Fibroblast of gingiva (primary cell): ENCODE measurements around the gene IGLL5.

ENCODE experiments used
- DNase-seq: peaks from one replicate; pipeline ENCODE4 v3.0.0-alpha.2; 2011; ENCODE audit warnings: low read depth

The IGLL5 gene

GRCh38 chr22:22887621-22888503, at the start of gene IGLL5:
Gene IGLL5 (plus strand): TSS chr22:22887816. CDS start chr22:22888054, 238 bp downstream.
- no peak for DNase-seq

GRCh38 chr22:22838148-22838786, 49.3 kb upstream of the IGLL5 start:
- no peak for DNase-seq

GRCh38 chr22:22839570-22840314, 47.9 kb upstream of the IGLL5 start:
- DNase-seq = no peak

GRCh38 chr22:22840780-22841179, 46.8 kb upstream of the IGLL5 start:
- DNase-seq = no peak

- DNase-seq = no peak
Measured at GRCh38 chr22:22841598-22841997, 46.0 kb upstream of the IGLL5 start.

DNA sequence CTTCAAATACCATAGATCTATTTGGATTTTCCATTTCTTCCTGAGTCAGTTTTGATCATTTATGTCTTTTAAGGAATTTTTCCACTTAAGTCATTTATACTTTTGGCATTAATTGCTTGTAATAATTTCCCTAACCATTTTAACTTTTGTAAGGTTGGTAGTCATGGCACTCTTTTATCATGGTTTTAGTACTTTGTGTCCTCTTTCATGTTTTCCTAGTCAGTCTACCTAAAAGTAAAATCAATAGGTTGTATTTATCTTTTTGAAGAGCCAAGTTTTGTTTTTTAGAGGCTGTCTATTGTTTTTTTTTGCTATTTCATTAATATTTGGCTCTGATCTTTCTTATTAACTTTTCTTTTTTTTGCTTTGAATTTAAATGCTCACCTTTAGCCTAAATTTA, 45.5 kb upstream of the IGLL5 start:
- no peak for DNase-seq

DNA sequence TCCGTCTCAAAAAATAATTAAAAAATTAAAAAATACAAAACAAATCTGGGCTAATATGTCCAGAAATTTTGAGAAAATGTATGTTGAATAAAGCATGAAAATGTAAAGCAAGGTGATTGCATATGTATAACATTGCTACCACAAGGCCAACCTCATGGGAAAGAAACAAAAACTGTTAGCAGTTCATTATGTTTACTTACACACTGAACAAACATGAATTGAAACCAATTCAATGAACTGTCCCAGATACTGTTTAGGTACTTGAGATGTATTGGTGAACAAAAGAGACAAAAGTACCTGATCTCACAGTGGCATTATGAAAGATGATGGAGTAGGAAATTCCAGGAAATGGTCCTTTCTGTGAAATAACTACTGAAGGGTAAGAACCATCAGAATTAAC, 43.8 kb upstream of the IGLL5 start:
- DNase-seq = no peak

DNA sequence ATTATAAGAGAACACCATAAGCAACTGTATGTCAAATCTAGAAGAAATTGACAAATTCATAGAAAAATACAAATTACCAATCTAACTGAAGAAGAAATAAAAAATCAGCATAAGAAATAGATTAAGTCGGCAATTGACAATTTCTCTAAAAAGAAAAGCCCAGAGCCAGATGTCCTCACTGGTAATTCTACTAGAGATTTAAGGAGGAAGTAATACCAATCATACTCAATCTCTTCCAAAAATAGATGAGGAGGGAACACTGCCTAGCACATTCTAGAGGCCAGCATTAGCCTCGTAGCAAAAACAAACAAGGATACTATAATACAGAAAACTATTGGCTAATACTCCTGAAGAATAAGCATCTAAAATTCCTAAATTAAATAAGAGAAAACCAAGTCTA, 40.4 kb upstream of the IGLL5 start:
- DNase-seq = no peak

DNA sequence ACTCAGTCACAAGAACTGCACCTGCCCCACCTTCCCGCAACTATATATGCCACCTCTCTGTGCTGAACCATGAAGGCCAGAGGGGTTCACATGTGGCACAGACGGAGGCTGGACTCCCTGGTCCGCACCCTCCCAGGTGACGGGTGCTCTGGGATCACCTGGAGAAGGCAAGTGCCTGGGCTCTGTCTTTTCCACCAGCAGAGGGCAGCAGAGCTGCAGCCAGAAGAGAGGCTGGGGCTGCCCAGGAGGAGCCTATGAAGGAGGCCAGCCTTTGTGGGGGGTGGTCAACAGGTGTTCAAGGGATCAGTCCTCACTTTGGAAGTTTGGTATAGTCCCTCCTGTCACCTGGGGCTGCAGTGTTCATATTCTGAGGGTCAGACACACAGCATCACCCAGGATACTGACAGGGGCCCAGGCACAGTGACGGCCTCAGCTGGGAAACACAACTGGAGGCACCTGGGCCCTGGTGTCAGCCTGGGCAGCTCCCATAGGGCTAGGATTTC, 39.2 kb upstream of the IGLL5 start:
- peak; percentile 17 for DNase-seq

DNA sequence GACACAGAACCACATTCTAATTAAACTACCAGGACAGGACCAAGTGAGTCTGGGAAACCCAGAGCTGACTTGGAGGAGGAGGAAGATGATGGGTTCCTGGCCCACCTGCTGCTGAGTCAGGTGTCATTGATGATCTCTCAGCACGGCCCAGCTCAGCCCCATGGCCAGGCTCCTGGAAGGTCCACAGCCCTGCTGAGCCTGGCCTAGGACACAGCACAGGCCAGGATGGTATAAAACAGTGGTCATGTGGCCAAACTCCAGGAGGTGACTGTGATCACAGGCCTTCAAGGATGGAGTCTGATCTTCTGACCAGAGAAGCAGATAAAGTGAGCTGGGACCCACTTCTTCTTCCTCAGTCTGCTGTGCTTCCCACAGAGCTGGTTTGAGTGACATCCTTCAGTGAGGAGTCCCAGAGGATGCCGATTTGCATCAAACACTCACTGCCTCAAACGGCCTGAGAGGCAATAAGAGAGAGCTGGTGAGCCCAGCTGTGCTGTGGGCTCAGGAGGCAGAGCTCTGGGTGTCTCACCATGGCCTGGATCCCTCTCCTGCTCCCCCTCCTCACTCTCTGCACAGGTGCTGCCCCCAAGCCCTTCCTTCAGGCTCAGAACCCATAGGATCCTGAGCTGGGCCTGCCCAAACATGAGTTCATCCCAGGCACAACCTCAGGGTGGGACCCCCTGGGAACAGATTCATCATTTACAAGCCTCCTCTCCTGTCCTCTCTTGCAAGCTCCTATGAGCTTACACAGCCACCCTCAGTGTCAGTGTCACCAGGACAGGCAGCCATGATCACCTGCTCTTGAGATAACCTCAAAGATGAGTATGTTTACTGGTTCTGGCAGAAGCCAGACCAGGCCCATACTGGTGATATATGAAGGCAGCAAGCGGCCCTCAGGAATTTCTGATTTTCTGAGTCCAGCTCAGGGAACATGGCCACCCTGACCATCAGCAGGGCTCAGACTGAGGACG, 37.7 kb upstream of the IGLL5 start:
- DNase-seq = no peak

DNA sequence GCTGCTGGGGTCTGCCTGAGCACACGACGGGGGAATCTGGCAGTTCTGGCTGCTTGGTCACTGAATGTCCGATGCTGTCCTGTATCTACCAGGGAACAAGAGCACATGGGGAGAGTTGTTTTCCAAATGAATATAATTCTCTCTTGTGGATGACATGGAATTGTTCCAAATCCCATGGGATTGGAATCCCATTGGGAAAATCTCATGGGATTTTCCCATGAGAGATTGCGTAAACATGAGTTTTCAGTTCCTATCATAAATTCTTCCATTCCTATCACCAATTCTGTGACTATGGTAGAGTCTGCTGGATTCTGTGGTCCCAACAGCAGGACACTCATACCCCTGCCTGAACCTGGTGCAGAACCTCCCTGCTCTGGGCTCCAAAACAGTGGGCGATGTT, 35.6 kb upstream of the IGLL5 start:
- no peak for DNase-seq

- no peak for DNase-seq
Measured at GRCh38 chr22:22853713-22854112, 33.9 kb upstream of the IGLL5 start.

DNA sequence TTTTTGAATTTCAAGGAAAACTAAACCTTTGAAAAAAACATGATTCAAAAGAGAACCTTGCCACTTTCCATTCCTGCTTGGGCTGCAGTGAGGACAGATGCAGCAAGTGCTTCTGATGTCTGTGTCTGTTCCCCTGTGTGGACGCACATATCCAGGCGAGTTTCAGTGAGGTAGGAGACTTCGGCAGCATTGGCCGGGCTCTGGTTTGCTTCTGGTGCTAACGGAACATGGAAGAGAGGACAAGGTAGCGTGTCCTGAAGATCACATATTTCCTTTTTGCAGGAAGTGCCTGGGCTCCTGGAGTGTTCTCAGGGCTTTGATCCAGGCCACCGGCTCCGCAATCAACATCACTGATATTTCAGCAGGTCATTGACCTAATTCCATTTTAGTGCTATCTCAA, 33.1 kb upstream of the IGLL5 start:
- no peak for DNase-seq

GRCh38 chr22:22855085-22855484, 32.5 kb upstream of the IGLL5 start:
- DNase-seq = no peak

DNA sequence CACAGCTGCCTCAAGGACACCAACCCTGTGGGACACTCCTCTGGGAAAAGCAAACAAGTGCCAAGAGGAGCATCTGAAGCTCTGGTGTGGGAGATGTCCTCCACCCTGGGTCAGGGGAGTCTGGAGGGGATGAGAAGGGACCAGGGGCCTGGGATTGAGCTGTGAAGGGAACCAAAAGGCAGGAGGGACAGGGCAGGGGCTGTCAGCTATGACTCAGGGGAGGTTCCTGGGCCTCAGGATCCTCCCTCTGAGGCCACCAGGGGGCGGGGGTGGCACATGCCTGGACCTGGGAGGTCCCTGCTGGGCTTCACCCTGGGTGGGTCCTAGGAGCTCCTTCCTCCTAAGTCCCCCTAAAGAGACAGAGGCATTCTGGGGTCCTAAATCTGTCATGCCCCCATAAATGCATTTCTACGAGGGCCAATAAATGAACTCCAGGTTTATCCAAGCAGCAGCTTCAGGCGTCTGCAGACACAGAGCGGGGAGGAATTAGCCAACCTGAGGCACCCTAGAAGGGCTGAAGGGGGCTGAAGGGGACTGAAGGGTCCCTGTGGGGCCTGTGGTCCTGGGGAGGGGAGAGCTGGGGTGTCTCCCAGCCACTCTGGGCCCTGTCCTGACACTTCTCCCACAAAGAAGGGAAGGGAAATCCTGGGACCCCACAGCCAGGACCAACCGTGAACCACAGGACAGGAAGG, 31.9 kb upstream of the IGLL5 start:
- DNase-seq = no peak

DNA sequence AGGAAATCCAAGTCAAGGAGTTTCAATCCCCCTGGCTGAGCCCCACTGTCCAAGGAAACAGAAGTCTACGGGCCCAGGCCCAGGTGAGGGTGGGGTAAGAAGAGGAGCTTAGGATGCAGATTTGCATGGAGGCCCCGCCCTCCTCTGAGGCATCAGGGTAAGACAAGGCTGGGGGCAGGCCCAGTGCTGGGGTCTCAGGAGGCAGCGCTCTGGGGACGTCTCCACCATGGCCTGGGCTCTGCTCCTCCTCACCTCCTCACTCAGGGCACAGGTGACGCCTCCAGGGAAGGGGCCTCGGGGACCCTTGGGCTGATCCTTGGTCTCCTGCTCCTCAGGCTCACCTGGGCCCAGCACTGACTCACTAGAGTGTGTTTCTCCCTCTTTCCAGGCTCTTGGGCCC, 31.3 kb upstream of the IGLL5 start:
- DNase-seq = no peak

- DNase-seq = no peak
Measured at GRCh38 chr22:22856885-22857606, 30.6 kb upstream of the IGLL5 start.

DNA sequence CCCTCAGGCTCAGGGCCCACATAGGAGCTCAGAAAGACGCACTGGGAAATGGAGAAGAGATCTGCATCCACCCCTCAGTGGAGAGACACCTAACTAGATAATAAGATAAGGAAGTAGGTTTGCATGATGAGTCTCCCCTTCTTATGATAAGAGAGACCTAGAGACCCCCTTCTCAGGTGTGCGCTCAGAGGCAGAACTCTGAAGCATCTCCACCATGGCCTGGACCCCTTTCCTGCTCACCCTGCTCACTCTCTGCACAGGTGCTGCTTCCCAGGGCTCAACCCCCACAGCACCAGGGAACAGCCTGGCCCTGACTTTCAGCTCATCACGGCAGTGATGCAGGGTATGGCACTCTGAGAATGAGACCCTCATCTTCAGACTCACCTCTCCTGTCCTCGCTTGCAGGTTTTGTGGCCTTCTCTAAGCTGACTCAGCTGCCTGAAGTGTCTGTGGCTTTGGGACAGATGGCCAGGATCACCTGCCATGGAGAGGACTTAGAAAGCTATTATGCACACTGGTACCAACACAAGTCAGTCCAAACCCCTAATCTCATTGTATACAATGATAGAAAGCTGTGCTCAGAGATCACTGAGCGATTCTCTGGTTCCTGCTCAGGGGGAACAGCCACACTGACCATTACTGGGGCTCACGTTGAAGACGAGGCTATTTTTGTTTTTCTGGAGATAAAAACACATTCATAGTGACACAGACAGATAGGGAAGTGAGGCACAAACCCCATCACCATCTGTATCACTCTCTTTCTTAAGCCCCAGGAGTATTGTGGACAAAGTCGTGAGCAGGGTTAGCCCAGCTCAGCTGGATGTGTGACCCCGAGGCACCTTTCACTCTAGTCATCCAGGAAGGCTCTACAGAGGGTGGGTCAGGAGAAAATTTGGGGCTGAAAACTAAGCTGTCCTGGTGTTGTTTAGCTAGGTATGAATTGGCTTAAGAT, 29.7 kb upstream of the IGLL5 start:
- DNase-seq = no peak

GRCh38 chr22:22858559-22858937, 29.1 kb upstream of the IGLL5 start:
- no peak for DNase-seq
